ENCODE measurements around the gene GTF3C2. TPM values are rescaled to one million over a fixed set of nuclear protein-coding genes. Genes with fewer than 3 reads are reported as not detected.

Gene GTF3C2
- total RNA-seq, 2 donors from 2014 or later: 19.1 to 19.7 TPM

- Histone ChIP-seq H3K27ac (peak overlapping the region; percentile 93 to 95), H3K4me3 (peak overlapping the region; percentile 91 to 99), H3K27me3 (no peaks in the 10 kb centered on the region), H3K4me1 (peaks cover 5 to 31% of the 10 kb centered on the region in 2 donors), H3K9me3 (no peaks in the 10 kb centered on the region), H3K36me3 (peaks cover 53% of the 10 kb centered on the region)
- DNase-seq (ENCODE audit: low spot score): no peak
- TF ChIP-seq CTCF (IDR thresholded peaks at IDR 0.05): no peak
Observed at GRCh38 chr2:27369471-27370025, 13.0 kb upstream of the GTF3C2 start.

- no peak overlapping the region for H3K27ac ChIP-seq
- no peak overlapping the region for H3K4me3 ChIP-seq
- no peak for DNase-seq (ENCODE audit: low spot score)
- H3K27me3 ChIP-seq: no peaks in the 10 kb centered on the region
- H3K4me1 ChIP-seq: peaks cover 2 to 3% of the 10 kb centered on the region in 2 donors
- no peaks in the 10 kb centered on the region for H3K9me3 ChIP-seq
- peaks cover 53% of the 10 kb centered on the region for H3K36me3 ChIP-seq
- no peak for TF ChIP-seq CTCF (IDR thresholded peaks at IDR 0.05)
Observed at GRCh38 chr2:27363933-27364332, 7.4 kb upstream of the GTF3C2 start.

GRCh38 chr2:27362678-27363420 is 6.3 kb upstream of the GTF3C2 start:
- Histone ChIP-seq H3K27ac (no peak overlapping the region), H3K27me3 (no peaks in the 10 kb centered on the region), H3K9me3 (no peaks in the 10 kb centered on the region), H3K4me1 (peaks cover 0 to 6% of the 10 kb centered on the region in 2 donors), H3K36me3 (peaks cover 45% of the 10 kb centered on the region), H3K4me3 (no peak overlapping the region)
- DNase-seq (ENCODE audit: low spot score): no peak
- no peak for TF ChIP-seq CTCF (IDR thresholded peaks at IDR 0.05)

GRCh38 chr2:27356056-27356381 is 545 bp downstream of the GTF3C2 start:
- H3K4me1 ChIP-seq: peaks cover 0 to 34% of the 10 kb centered on the region in 2 donors
- TF ChIP-seq CTCF (IDR thresholded peaks at IDR 0.05): no peak

GRCh38 chr2:27354597-27354927 is 2.0 kb downstream of the GTF3C2 start:
- Histone ChIP-seq H3K9me3 (no peaks in the 10 kb centered on the region), H3K27me3 (no peaks in the 10 kb centered on the region), H3K4me1 (peaks cover 0 to 34% of the 10 kb centered on the region in 2 donors), H3K27ac (no peak overlapping the region), H3K36me3 (no peaks in the 10 kb centered on the region), H3K4me3 (no peak overlapping the region)
- DNase-seq (ENCODE audit: low spot score): no peak
- TF ChIP-seq CTCF (IDR thresholded peaks at IDR 0.05): no peak

More at GRCh38 chr2:27356056-27356381, 545 bp downstream of the GTF3C2 start:
- Histone ChIP-seq H3K27me3 (no peaks in the 10 kb centered on the region), H3K9me3 (no peaks in the 10 kb centered on the region), H3K27ac (peak overlapping the region; percentile 84 to 85), H3K4me3 (peak overlapping the region; percentile 69 to 93), H3K36me3 (no peaks in the 10 kb centered on the region)
- peak; percentile 64 for DNase-seq (ENCODE audit: low spot score)

Measured in right atrium auricular region (tissue), 2 donors.